Measurements from ENCODE around the gene KLHL2.
A peak's percentile ranks its signal among the peaks of the same experiment; 100 is the strongest.
"Not testable (repeated sequence)": the region's sequence is repeated elsewhere in the genome, so short reads cannot be mapped to it uniquely, and the experiment has no call there.

KLHL2 gene

GRCh38 chr4:165207431-165208220 is at the start of gene KLHL2:
Gene KLHL2, plus strand, starts transcription at chr4:165207561. Its CDS starts 316 bp downstream, at chr4:165207877.
- Mint-ChIP-seq H3K4me3 (peak within 1 kb of the TSS; percentile 89), H3K27me3 (no peaks in the 10 kb centered on the region), H3K36me3 (ENCODE audit: low read depth) (no peaks in the 10 kb centered on the region), H3K4me1 (peaks cover 73% of the 10 kb centered on the region), H3K9me3 (no peaks in the 10 kb centered on the region), H3K27ac (peak within 1 kb of the TSS; percentile 89)
- peak; percentile 72 for DNase-seq
- ATAC-seq, result peak; percentile 57

- H3K27ac Mint-ChIP-seq, result no peak overlapping the region
- peaks cover 4% of the 10 kb centered on the region for H3K27me3 Mint-ChIP-seq
- DNase-seq (no peak), ATAC-seq (no peak)
- no peaks in the 10 kb centered on the region for H3K4me1 Mint-ChIP-seq
- no peaks in the 10 kb centered on the region for H3K36me3 Mint-ChIP-seq (ENCODE audit: low read depth)
- peaks cover 11% of the 10 kb centered on the region for H3K9me3 Mint-ChIP-seq
- no peak overlapping the region for H3K4me3 Mint-ChIP-seq
Measured at GRCh38 chr4:165158762-165159161, 48.6 kb upstream of the KLHL2 start.

GRCh38 chr4:165164257-165164656 is 43.1 kb upstream of the KLHL2 start:
- Mint-ChIP-seq H3K27ac (no peak overlapping the region), H3K4me3 (no peak overlapping the region), H3K9me3 (peaks cover 3% of the 10 kb centered on the region), H3K27me3 (peaks cover 1% of the 10 kb centered on the region), H3K36me3 (ENCODE audit: low read depth) (no peaks in the 10 kb centered on the region), H3K4me1 (no peaks in the 10 kb centered on the region)
- ATAC-seq, result no peak
- no peak for DNase-seq

GRCh38 chr4:165166872-165167271 is 40.5 kb upstream of the KLHL2 start:
- not testable (repeated sequence) for ATAC-seq; DNase-seq; H3K9me3 Mint-ChIP-seq; H3K27ac Mint-ChIP-seq; H3K27me3 Mint-ChIP-seq; H3K36me3 Mint-ChIP-seq (ENCODE audit: low read depth); H3K4me3 Mint-ChIP-seq; H3K4me1 Mint-ChIP-seq

- ATAC-seq, result no peak
- no peak overlapping the region for H3K27ac Mint-ChIP-seq
- no peaks in the 10 kb centered on the region for H3K36me3 Mint-ChIP-seq (ENCODE audit: low read depth)
- no peaks in the 10 kb centered on the region for H3K4me1 Mint-ChIP-seq
- no peaks in the 10 kb centered on the region for H3K27me3 Mint-ChIP-seq
- no peak for DNase-seq
- H3K9me3 Mint-ChIP-seq, result peaks cover 3% of the 10 kb centered on the region
- no peak overlapping the region for H3K4me3 Mint-ChIP-seq
Measured at GRCh38 chr4:165167650-165168049, 39.7 kb upstream of the KLHL2 start.

GRCh38 chr4:165170819-165171218 is 36.5 kb upstream of the KLHL2 start:
- Mint-ChIP-seq H3K4me3 (no peak overlapping the region), H3K27me3 (peaks cover 4% of the 10 kb centered on the region), H3K4me1 (no peaks in the 10 kb centered on the region), H3K36me3 (ENCODE audit: low read depth) (no peaks in the 10 kb centered on the region), H3K27ac (no peak overlapping the region), H3K9me3 (peaks cover 10% of the 10 kb centered on the region)
- DNase-seq, result no peak
- no peak for ATAC-seq

GRCh38 chr4:165175470-165175869 is 31.9 kb upstream of the KLHL2 start:
- not testable (repeated sequence) for H3K9me3 Mint-ChIP-seq; ATAC-seq; DNase-seq; H3K27me3 Mint-ChIP-seq; H3K36me3 Mint-ChIP-seq (ENCODE audit: low read depth); H3K4me1 Mint-ChIP-seq; H3K4me3 Mint-ChIP-seq; H3K27ac Mint-ChIP-seq

GRCh38 chr4:165175879-165176278 is 31.5 kb upstream of the KLHL2 start:
- no peak overlapping the region for H3K4me3 Mint-ChIP-seq
- DNase-seq (no peak), ATAC-seq (no peak)
- H3K27ac Mint-ChIP-seq, result no peak overlapping the region
- H3K36me3 Mint-ChIP-seq (ENCODE audit: low read depth), result no peaks in the 10 kb centered on the region
- no peaks in the 10 kb centered on the region for H3K4me1 Mint-ChIP-seq
- H3K9me3 Mint-ChIP-seq, result peaks cover 7% of the 10 kb centered on the region
- peaks cover 6% of the 10 kb centered on the region for H3K27me3 Mint-ChIP-seq

- no peak for DNase-seq
- Mint-ChIP-seq H3K36me3 (ENCODE audit: low read depth) (no peaks in the 10 kb centered on the region), H3K27ac (no peak overlapping the region)
Measured at GRCh38 chr4:165177725-165178666, 29.4 kb upstream of the KLHL2 start.

GRCh38 chr4:165184220-165184619 is 23.1 kb upstream of the KLHL2 start:
- Mint-ChIP-seq H3K27ac (no peak overlapping the region), H3K27me3 (peaks cover 1% of the 10 kb centered on the region), H3K4me3 (no peak overlapping the region), H3K9me3 (peaks cover 6% of the 10 kb centered on the region), H3K36me3 (ENCODE audit: low read depth) (no peaks in the 10 kb centered on the region), H3K4me1 (no peaks in the 10 kb centered on the region)
- ATAC-seq, result no peak
- DNase-seq, result no peak

More at GRCh38 chr4:165177725-165178666, 29.4 kb upstream of the KLHL2 start:
- Mint-ChIP-seq H3K4me1 (no peaks in the 10 kb centered on the region), H3K27me3 (peaks cover 7% of the 10 kb centered on the region), H3K4me3 (no peak overlapping the region), H3K9me3 (peaks cover 7% of the 10 kb centered on the region)
- no peak for ATAC-seq

GRCh38 chr4:165184998-165185397 is 22.4 kb upstream of the KLHL2 start:
- not testable (repeated sequence) for H3K4me1 Mint-ChIP-seq; H3K9me3 Mint-ChIP-seq; H3K36me3 Mint-ChIP-seq (ENCODE audit: low read depth); ATAC-seq; DNase-seq; H3K4me3 Mint-ChIP-seq; H3K27me3 Mint-ChIP-seq; H3K27ac Mint-ChIP-seq

GRCh38 chr4:165185448-165185847 is 21.9 kb upstream of the KLHL2 start:
- peaks cover 5% of the 10 kb centered on the region for H3K4me1 Mint-ChIP-seq
- peaks cover 1% of the 10 kb centered on the region for H3K27me3 Mint-ChIP-seq
- no peak overlapping the region for H3K4me3 Mint-ChIP-seq
- DNase-seq (no peak), ATAC-seq (no peak)
- peaks cover 6% of the 10 kb centered on the region for H3K9me3 Mint-ChIP-seq
- no peak overlapping the region for H3K27ac Mint-ChIP-seq
- H3K36me3 Mint-ChIP-seq (ENCODE audit: low read depth), result no peaks in the 10 kb centered on the region

GRCh38 chr4:165190591-165191347 is 16.6 kb upstream of the KLHL2 start:
- peaks cover 6% of the 10 kb centered on the region for H3K9me3 Mint-ChIP-seq
- peak; percentile 91 for ATAC-seq
- peak overlapping the region; percentile 5 for H3K27ac Mint-ChIP-seq
- H3K4me3 Mint-ChIP-seq, result no peak overlapping the region
- H3K4me1 Mint-ChIP-seq, result peaks cover 29% of the 10 kb centered on the region
- no peaks in the 10 kb centered on the region for H3K27me3 Mint-ChIP-seq
- DNase-seq, result no peak
- no peaks in the 10 kb centered on the region for H3K36me3 Mint-ChIP-seq (ENCODE audit: low read depth)

- H3K4me3 Mint-ChIP-seq, result no peak overlapping the region
- no peak for DNase-seq
- H3K27me3 Mint-ChIP-seq, result no peaks in the 10 kb centered on the region
- peaks cover 6% of the 10 kb centered on the region for H3K9me3 Mint-ChIP-seq
- H3K27ac Mint-ChIP-seq, result peak overlapping the region; percentile 5
- H3K36me3 Mint-ChIP-seq (ENCODE audit: low read depth), result no peaks in the 10 kb centered on the region
- no peak for ATAC-seq
- H3K4me1 Mint-ChIP-seq, result peaks cover 29% of the 10 kb centered on the region
Measured at GRCh38 chr4:165191348-165191656, 16.1 kb upstream of the KLHL2 start.
